H9 (cell line): ENCODE measurements around the gene SCGB3A2. TPM values are rescaled to one million over a fixed set of nuclear protein-coding genes. Genes with fewer than 3 reads are reported as not detected.

Experiments used
- DNase-seq: peaks from one replicate; pipeline ENCODE4 v3.0.0-alpha.2; 2017
- H2AFZ ChIP-seq: one replicate; pipeline ENCODE4 v1.6.1; 2013; ENCODE audit warnings: mild to moderate bottlenecking, low read length, control low read depth, moderate library complexity
- H2AK5ac ChIP-seq: 2 replicates; pipeline ENCODE4 v1.6.1; 2013; ENCODE audit warnings: low read length, control low read depth, mixed read lengths; ENCODE audit not compliant: insufficient read length
- H2BK120ac ChIP-seq: one replicate; pipeline ENCODE4 v1.6.1; 2013; ENCODE audit warnings: low read depth, mild to moderate bottlenecking, low read length, control low read depth, inconsistent platforms; ENCODE audit not compliant: poor library complexity, severe bottlenecking
- H2BK12ac ChIP-seq: 2 replicates; pipeline ENCODE4 v1.6.1; 2013; ENCODE audit warnings: low read length, control low read depth, mixed read lengths, low read depth; ENCODE audit not compliant: insufficient read length
- H2BK15ac ChIP-seq: 2 replicates; pipeline ENCODE4 v1.6.1; 2013; ENCODE audit warnings: low read depth, low read length, control low read depth
- H2BK20ac ChIP-seq: one replicate; pipeline ENCODE4 v1.6.1; 2013; ENCODE audit warnings: low read depth, mild to moderate bottlenecking, low read length, control low read depth, inconsistent platforms; ENCODE audit not compliant: poor library complexity, severe bottlenecking
- H2BK5ac ChIP-seq: 2 replicates; pipeline ENCODE4 v1.6.1; 2013; ENCODE audit warnings: low read length, control low read depth, mixed read lengths; ENCODE audit not compliant: insufficient read length
- H3K14ac ChIP-seq: 2 replicates; pipeline ENCODE4 v1.6.1; 2013; ENCODE audit warnings: low read length, control low read depth; ENCODE audit not compliant: insufficient read depth
- H3K18ac ChIP-seq: 2 replicates; pipeline ENCODE4 v1.6.1; 2013; ENCODE audit warnings: low read depth, mild to moderate bottlenecking, mixed read lengths, low read length, control low read depth; ENCODE audit not compliant: insufficient read length
- H3K23ac ChIP-seq: 2 replicates; pipeline ENCODE4 v1.6.1; 2013; ENCODE audit warnings: low read length, control low read depth, mixed read lengths, low read depth; ENCODE audit not compliant: insufficient read length
- H3K23me2 ChIP-seq: 2 replicates; pipeline ENCODE4 v1.6.1; 2013; ENCODE audit warnings: low read depth, mild to moderate bottlenecking, mixed read lengths, low read length, control low read depth; ENCODE audit not compliant: insufficient read length, poor library complexity, severe bottlenecking
- H3K27ac ChIP-seq: 2 replicates; pipeline ENCODE4 v1.5.1; 2013; ENCODE audit warnings: low read length, control low read depth, mixed read lengths, low read depth; ENCODE audit not compliant: insufficient read length
- H3K27me3 ChIP-seq: 2 replicates; pipeline ENCODE4 v1.6.1; 2013; ENCODE audit warnings: low read length, control low read depth, inconsistent platforms; ENCODE audit not compliant: insufficient read depth
- H3K4ac ChIP-seq: 2 replicates; pipeline ENCODE4 v1.6.1; 2013; ENCODE audit warnings: low read depth, mild to moderate bottlenecking, control low read depth, inconsistent platforms, low read length, moderate library complexity
- H3K4me1 ChIP-seq: 2 replicates; pipeline ENCODE4 v1.6.1; 2013; ENCODE audit warnings: low read length, control low read depth, inconsistent platforms; ENCODE audit not compliant: insufficient read depth
- H3K4me2 ChIP-seq: 2 replicates; pipeline ENCODE4 v1.6.1; 2013; ENCODE audit warnings: low read length, control low read depth, mixed read lengths; ENCODE audit not compliant: insufficient read length, insufficient read depth
- H3K56ac ChIP-seq: 2 replicates; pipeline ENCODE4 v1.6.1; 2013; ENCODE audit warnings: low read depth, mild to moderate bottlenecking, mixed read lengths, low read length, control low read depth; ENCODE audit not compliant: insufficient read length
- H3K79me1 ChIP-seq: 2 replicates; pipeline ENCODE4 v1.6.1; 2013; ENCODE audit warnings: low read depth, mild to moderate bottlenecking, moderate library complexity, low read length, control low read depth, inconsistent platforms; ENCODE audit not compliant: insufficient read depth, poor library complexity, severe bottlenecking
- H3K79me2 ChIP-seq: 2 replicates; pipeline ENCODE4 v1.6.1; 2013; ENCODE audit warnings: low read length, control low read depth, inconsistent platforms; ENCODE audit not compliant: insufficient read depth
- H3K9ac ChIP-seq: 2 replicates; pipeline ENCODE4 v1.6.1; 2013; ENCODE audit warnings: low read length, control low read depth, mixed read lengths; ENCODE audit not compliant: insufficient read length; ENCODE audit errors: extremely low read depth
- H3K9me3 ChIP-seq: one replicate; pipeline ENCODE4 v1.6.1; 2013; ENCODE audit warnings: low read depth, low read length, inconsistent platforms; ENCODE audit not compliant: control insufficient read depth
- H3T11ph ChIP-seq: one replicate; pipeline ENCODE4 v1.6.1; 2013; ENCODE audit warnings: mild to moderate bottlenecking, low read length, control low read depth, inconsistent platforms
- H4K20me1 ChIP-seq: one replicate; pipeline ENCODE4 v1.6.1; 2013; ENCODE audit not compliant: control insufficient read depth, insufficient read length, insufficient read depth
- H4K5ac ChIP-seq: 2 replicates; pipeline ENCODE4 v1.6.1; 2013; ENCODE audit warnings: low read depth, mild to moderate bottlenecking, mixed read lengths, low read length, control low read depth; ENCODE audit not compliant: insufficient read length
- H4K8ac ChIP-seq: replicated peaks from 2 replicates; pipeline ENCODE4 v1.6.1; 2013; ENCODE audit warnings: low read length, control low read depth, mixed read lengths, low read depth; ENCODE audit not compliant: insufficient read length
- H4K91ac ChIP-seq: 2 replicates; pipeline ENCODE4 v1.6.1; 2013; ENCODE audit warnings: low read depth, mild to moderate bottlenecking, moderate library complexity, mixed read lengths, low read length, control low read depth; ENCODE audit not compliant: insufficient read length
- H3K27ac Mint-ChIP-seq, 3 experiments: 2 replicates in 2 of 3; 3 replicates in 1 of 3; pipeline ENCODE4 v1.8.0; 2020 to 2021; ENCODE audit warnings: mixed read lengths in 3 of 3, mild to moderate bottlenecking in 1 of 3, moderate library complexity in 1 of 3
- H3K27me3 Mint-ChIP-seq: 2 replicates; pipeline ENCODE4 v1.8.0; 2021; ENCODE audit warnings: low read depth, mild to moderate bottlenecking, moderate library complexity, mixed read lengths
- H3K36me3 Mint-ChIP-seq, 3 experiments: 2 replicates in 2 of 3; 3 replicates in 1 of 3; pipeline ENCODE4 v1.8.0; 2020 to 2021; ENCODE audit warnings: low read depth in 3 of 3, mixed read lengths in 3 of 3; ENCODE audit not compliant: insufficient read depth in 1 of 3
- H3K4me1 Mint-ChIP-seq, 2 experiments: 2 replicates each; pipeline ENCODE4 v1.8.0; 2020; ENCODE audit warnings: mixed read lengths in 2 of 2
- H3K4me3 Mint-ChIP-seq, 2 experiments: 2 replicates in 1 of 2; 3 replicates in 1 of 2; pipeline ENCODE4 v1.8.0; 2020 to 2021; ENCODE audit warnings: mild to moderate bottlenecking in 2 of 2, mixed read lengths in 2 of 2, moderate library complexity in 1 of 2
- H3K9me3 Mint-ChIP-seq, 2 experiments: 2 replicates in 1 of 2; 3 replicates in 1 of 2; pipeline ENCODE4 v1.8.0; 2020; ENCODE audit warnings: mild to moderate bottlenecking in 2 of 2, mixed read lengths in 2 of 2, moderate library complexity in 1 of 2
- CTCF ChIP-seq: fragments of 200-600 bp; sonication (generic); conservative IDR thresholded peaks from 3 replicates; pipeline ENCODE4 v1.8.0; 2021; ENCODE audit warnings: antibody characterized with exemption, mild to moderate bottlenecking
- WGBS: extraction: QIAGEN DNeasy Blood & Tissue Kit; methylation state at CpG from one replicate; pipeline ENCODE4 v1.1.7; 2013; ENCODE audit warnings: missing lambda C conversion rate, low lambda C conversion rate, mixed read lengths; ENCODE audit not compliant: insufficient read length; ENCODE audit errors: extremely low coverage; 5-methylcytosine and 5-hydroxymethylcytosine counted together
- total RNA-seq: library from RNA; stranded (reverse); gene quantifications from 2 replicates; pipeline ENCODE4 v1.2.1, GENCODE V29; 2021

Gene SCGB3A2
- total RNA-seq, 1 experiment from 2014 or later = 66.0 TPM

GRCh38 chr5:147842869-147843268 lies 35.6 kb upstream of the SCGB3A2 start:
- no CpG with 5 or more reads among the region's 2 CpGs for WGBS
- Mint-ChIP-seq H3K27me3 (peaks cover 6% of the 10 kb centered on the region; the same call in 1 of the 2 replicates), H3K4me3 (no peak overlapping the region), H3K36me3 (no peaks in the 10 kb centered on the region), H3K4me1 (0 out of 4 replicates have a peak, but pooled peaks cover 0 to 2% of the 10 kb centered on the region in 2 experiments), H3K9me3 (no peaks in the 10 kb centered on the region), H3K27ac (no peak overlapping the region)
- no peak overlapping the region for H2AK5ac ChIP-seq
- H3K79me2 ChIP-seq = no peaks in the 10 kb centered on the region
- H4K5ac ChIP-seq = no peak overlapping the region
- H2BK15ac ChIP-seq = no peak overlapping the region
- no peak overlapping the region for H2AFZ ChIP-seq
- H3K4me2 ChIP-seq = no peak overlapping the region
- no peak overlapping the region for H2BK5ac ChIP-seq
- no peak overlapping the region for H3T11ph ChIP-seq
- no peaks in the 10 kb centered on the region for H3K23me2 ChIP-seq
- H3K4me1 ChIP-seq = no peaks in the 10 kb centered on the region
- H2BK120ac ChIP-seq = no peak overlapping the region
- H3K14ac ChIP-seq = no peak overlapping the region
- no peak for DNase-seq
- H3K9me3 ChIP-seq = no peaks in the 10 kb centered on the region
- TF ChIP-seq CTCF = no peak
- no peak overlapping the region for H3K18ac ChIP-seq
- no peak overlapping the region for H3K23ac ChIP-seq
- H3K56ac ChIP-seq = no peak overlapping the region
- H4K91ac ChIP-seq = no peak overlapping the region
- H3K27me3 ChIP-seq = no peaks in the 10 kb centered on the region
- no peaks in the 10 kb centered on the region for H4K20me1 ChIP-seq
- H4K8ac ChIP-seq = no peak overlapping the region
- H3K9ac ChIP-seq = no peak overlapping the region
- no peak overlapping the region for H2BK20ac ChIP-seq
- H3K27ac ChIP-seq = no peak overlapping the region
- no peak overlapping the region for H3K4ac ChIP-seq
- no peak overlapping the region for H2BK12ac ChIP-seq
- H3K79me1 ChIP-seq = no peaks in the 10 kb centered on the region
